ENCODE results near the gene SGCA. TPM values are rescaled to one million over a fixed set of nuclear protein-coding genes. Genes with fewer than 3 reads are reported as not detected.

The SGCA gene
- total RNA-seq, 1 donor from 2014 or later = 137 TPM

DNA sequence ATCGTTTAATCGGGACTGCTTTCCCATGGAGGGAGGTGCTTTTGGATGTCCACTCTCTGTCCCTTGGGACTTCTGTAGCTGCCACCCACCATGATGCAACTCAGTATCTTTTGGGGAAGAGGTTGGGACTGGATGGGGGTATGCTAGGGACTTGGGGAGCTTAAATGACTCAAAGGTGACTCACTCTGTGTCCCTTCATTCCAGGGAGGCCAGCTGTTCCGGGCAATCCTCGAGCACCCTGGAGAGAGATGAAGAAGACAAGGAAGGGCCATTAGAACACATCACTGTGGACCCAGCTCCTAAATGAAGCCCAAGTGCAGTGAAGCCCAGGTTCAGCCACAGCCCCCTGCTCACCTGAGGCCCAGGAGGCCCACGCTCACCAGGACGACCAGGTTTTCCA is 31.0 kb downstream of the SGCA start:
- peak overlapping the region; percentile 34 for H3K27ac ChIP-seq (replicated peaks)
- intact Hi-C loops (cut with micrococcal nuclease) = no loop called here
- TF ChIP-seq, protein P1, sequence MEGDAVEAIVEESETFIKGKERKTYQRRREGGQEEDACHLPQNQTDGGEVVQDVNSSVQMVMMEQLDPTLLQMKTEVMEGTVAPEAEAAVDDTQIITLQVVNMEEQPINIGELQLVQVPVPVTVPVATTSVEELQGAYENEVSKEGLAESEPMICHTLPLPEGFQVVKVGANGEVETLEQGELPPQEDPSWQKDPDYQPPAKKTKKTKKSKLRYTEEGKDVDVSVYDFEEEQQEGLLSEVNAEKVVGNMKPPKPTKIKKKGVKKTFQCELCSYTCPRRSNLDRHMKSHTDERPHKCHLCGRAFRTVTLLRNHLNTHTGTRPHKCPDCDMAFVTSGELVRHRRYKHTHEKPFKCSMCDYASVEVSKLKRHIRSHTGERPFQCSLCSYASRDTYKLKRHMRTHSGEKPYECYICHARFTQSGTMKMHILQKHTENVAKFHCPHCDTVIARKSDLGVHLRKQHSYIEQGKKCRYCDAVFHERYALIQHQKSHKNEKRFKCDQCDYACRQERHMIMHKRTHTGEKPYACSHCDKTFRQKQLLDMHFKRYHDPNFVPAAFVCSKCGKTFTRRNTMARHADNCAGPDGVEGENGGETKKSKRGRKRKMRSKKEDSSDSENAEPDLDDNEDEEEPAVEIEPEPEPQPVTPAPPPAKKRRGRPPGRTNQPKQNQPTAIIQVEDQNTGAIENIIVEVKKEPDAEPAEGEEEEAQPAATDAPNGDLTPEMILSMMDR (IDR thresholded peaks at IDR 0.05; ENCODE audit: borderline replicate concordance) = no peak
- H3K27me3 ChIP-seq (ENCODE audit: low read depth) = peaks cover 23% of the 10 kb centered on the region
- DNase-seq = no peak
- H3K4me3 ChIP-seq = no peak overlapping the region
- H3K9me3 ChIP-seq (replicated peaks) = no peaks in the 10 kb centered on the region
- H3K4me1 ChIP-seq = peaks cover 42% of the 10 kb centered on the region
- peaks cover 61% of the 10 kb centered on the region for H3K36me3 ChIP-seq

DNA sequence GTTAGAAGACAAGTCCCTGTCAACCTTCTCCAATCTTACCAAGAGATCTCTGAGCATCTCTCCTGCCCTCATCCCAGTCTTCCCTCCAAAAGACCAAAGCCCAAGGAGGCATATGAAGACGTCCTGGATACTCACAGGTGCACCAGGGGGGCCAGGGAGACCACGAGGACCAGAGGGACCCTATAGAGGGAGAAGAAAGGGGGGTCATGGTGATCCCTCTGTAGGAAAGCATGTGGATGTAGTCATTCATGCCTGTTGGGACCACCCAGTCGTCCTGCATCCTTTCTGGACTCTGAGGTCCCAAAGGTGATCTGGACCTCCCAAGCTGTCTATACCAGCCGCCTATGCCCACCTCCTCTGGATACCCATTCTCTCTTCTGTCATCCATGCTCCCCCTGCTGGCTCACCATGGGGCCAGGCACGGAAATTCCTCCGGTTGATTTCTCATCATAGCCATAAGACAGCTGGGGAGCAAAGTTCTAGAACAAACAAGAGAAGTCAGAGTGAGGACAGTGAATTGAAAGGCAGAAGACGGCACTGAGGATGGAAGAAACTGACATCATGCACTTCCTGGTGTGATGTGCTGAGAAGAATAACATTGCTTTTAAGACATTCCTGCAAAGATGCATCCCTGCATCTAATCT is 32.3 kb downstream of the SGCA start:
- H3K4me3 ChIP-seq = no peak overlapping the region
- intact Hi-C loops (cut with micrococcal nuclease) = no loop called here
- peaks cover 42% of the 10 kb centered on the region for H3K4me1 ChIP-seq
- H3K27me3 ChIP-seq (ENCODE audit: low read depth) = peaks cover 36% of the 10 kb centered on the region
- H3K9me3 ChIP-seq (replicated peaks) = no peaks in the 10 kb centered on the region
- DNase-seq = no peak
- H3K36me3 ChIP-seq = peaks cover 48% of the 10 kb centered on the region
- peak overlapping the region; percentile 88 for H3K27ac ChIP-seq (replicated peaks)
- TF ChIP-seq, protein P1 (IDR thresholded peaks at IDR 0.05; ENCODE audit: borderline replicate concordance) = peak; percentile 73

DNA sequence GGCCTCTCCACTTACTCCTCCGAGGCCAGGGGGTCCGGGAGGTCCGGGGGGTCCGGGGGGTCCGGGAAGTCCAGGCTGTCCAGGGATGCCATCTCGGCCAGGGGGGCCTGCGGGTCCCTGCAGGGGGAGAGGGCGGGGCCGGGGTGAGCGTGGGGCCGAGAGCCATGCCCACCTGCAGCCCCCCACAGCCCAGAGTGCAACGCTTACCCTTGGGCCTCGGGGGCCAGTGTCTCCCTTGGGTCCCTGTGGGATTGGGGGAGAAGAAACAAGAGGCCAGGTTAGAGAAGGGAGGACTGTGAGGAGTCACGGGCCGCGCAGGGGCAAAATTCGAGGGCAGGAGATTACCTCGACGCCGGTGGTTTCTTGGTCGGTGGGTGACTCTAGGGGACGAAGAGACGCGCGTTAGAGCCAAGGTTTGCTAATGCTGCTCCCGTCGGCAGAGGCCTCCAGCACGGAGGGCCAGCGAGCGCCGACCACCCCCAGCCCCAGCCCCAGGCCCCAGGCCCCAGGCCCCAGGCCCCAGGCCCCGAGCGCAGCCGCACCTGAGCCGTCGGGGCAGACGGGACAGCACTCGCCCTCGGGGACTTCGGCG is 33.5 kb downstream of the SGCA start:
- Histone ChIP-seq H3K36me3 (peaks cover 37% of the 10 kb centered on the region), H3K27me3 (ENCODE audit: low read depth) (peaks cover 48% of the 10 kb centered on the region), H3K27ac (replicated peaks) (peak overlapping the region; percentile 88), H3K4me3 (peak overlapping the region; percentile 72), H3K4me1 (peaks cover 42% of the 10 kb centered on the region), H3K9me3 (replicated peaks) (no peaks in the 10 kb centered on the region)
- TF ChIP-seq, protein P1 (IDR thresholded peaks at IDR 0.05; ENCODE audit: borderline replicate concordance) = no peak
- intact Hi-C loops (cut with micrococcal nuclease) = no loop called here
- DNase-seq = peak; percentile 18

DNA sequence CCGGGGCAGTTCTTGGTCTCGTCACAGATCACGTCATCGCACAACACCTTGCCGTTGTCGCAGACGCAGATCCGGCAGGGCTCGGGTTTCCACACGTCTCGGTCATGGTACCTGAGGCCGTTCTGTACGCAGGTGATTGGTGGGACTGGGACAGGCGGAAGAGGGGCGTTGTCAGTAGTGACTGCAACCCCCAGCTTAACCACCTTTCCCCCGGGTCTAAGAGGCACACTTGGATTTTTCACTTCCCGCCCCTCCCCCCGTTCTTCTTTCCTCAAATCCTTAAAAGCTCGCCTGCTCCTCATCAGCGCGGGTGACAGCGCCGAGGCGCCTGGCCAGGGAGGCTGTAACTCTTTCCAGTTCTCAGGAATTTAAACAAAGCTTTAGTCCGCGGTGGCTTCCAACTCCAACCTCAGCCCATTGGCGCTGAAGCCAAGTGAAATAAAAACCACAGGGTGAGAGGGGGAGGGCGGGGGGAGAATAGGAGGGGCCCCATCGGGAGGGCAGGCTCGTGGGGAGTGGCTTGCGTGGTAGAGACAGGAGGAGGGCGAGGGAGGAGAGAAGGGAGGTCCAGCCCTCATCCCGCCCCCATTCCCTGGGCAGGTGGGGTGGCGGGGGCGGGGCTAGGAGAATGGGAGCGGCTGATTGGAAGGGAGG is 34.1 kb downstream of the SGCA start:
- Histone ChIP-seq H3K27ac (replicated peaks) (peak overlapping the region; percentile 88), H3K4me3 (peak overlapping the region; percentile 72), H3K36me3 (peaks cover 31% of the 10 kb centered on the region), H3K27me3 (ENCODE audit: low read depth) (peaks cover 54% of the 10 kb centered on the region), H3K4me1 (peaks cover 42% of the 10 kb centered on the region), H3K9me3 (replicated peaks) (no peaks in the 10 kb centered on the region)
- intact Hi-C loops (cut with micrococcal nuclease) = loop anchor here (5.0 kb wide), 1 partner anchor 72 kb away; the partner anchor contains the start of gene TMEM92
- peak; percentile 90 for DNase-seq
- TF ChIP-seq, protein P1 (IDR thresholded peaks at IDR 0.05; ENCODE audit: borderline replicate concordance) = no peak

DNA sequence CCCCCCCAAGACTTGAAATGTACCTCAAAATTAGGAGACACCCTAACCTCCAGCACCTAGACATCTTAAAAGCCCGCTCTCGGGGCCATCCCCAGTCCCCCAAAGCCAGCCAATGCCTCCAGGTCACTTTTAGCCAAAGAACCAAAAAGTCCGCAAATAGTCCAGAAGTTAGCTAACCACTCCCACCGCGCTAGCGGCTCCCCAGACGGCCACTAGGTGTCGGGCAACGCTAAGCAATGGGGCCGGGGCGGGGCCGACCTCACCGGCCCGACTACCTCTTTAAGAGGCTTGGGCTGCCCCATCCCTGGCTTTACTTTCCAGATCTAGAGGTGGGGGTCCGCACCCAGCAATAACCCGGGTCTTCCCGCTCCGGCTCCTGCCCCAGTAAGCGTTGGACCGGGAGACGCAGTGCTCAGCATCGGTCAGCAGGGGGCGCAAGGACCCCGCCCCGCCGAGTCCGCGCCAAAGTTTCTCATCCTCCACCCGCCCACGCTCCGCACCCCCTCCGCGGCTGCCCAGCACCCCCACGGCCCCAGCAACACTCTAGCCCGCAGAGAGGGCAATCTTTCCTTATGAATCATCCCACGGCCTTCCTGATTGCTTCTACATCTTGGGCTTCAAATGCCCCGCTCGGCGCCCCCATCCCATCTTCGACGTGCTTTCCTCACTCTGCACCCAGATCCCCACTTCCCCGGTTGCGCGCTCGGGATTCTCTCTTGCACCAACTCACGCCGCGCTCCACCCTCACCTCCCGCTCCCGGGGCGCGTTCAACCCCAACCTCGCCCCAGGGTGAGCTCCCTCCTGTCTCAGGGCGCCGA is 34.9 kb downstream of the SGCA start:
- Histone ChIP-seq H3K4me3 (peak overlapping the region; percentile 72), H3K4me1 (peaks cover 48% of the 10 kb centered on the region), H3K9me3 (replicated peaks) (no peaks in the 10 kb centered on the region), H3K36me3 (peaks cover 24% of the 10 kb centered on the region), H3K27ac (replicated peaks) (peak overlapping the region; percentile 88), H3K27me3 (ENCODE audit: low read depth) (peaks cover 59% of the 10 kb centered on the region)
- peak; percentile 88 for DNase-seq
- intact Hi-C loops (cut with micrococcal nuclease) = loop anchor here (5.0 kb wide), 1 partner anchor 72 kb away; the partner anchor contains the start of gene TMEM92
- TF ChIP-seq, protein P1 (IDR thresholded peaks at IDR 0.05; ENCODE audit: borderline replicate concordance) = peak; percentile 99
